NK-92 (cell line): ENCODE data around the gene MIF4GD.
"Not testable (repeated sequence)": the region's sequence is repeated elsewhere in the genome, so short reads cannot be mapped to it uniquely, and the experiment has no call there.

Experiments
- DNase-seq: peaks from one replicate; lab custom pipeline; 2025; ENCODE audit not compliant: unreplicated experiment; lab: John Stamatoyannopoulos, UW

MIF4GD gene

GRCh38 chr17:75261336-75262111, 9.5 kb downstream of the MIF4GD start, which contains the start of the genes GGA3 and MRPS7:
GGA3 (minus strand) TSS chr17:75261606; CDS start chr17:75261587, 19 bp downstream.
MRPS7 (plus strand) TSS chr17:75261879; CDS start chr17:75261901, 22 bp downstream.
- DNase-seq = peak; percentile 66

DNA sequence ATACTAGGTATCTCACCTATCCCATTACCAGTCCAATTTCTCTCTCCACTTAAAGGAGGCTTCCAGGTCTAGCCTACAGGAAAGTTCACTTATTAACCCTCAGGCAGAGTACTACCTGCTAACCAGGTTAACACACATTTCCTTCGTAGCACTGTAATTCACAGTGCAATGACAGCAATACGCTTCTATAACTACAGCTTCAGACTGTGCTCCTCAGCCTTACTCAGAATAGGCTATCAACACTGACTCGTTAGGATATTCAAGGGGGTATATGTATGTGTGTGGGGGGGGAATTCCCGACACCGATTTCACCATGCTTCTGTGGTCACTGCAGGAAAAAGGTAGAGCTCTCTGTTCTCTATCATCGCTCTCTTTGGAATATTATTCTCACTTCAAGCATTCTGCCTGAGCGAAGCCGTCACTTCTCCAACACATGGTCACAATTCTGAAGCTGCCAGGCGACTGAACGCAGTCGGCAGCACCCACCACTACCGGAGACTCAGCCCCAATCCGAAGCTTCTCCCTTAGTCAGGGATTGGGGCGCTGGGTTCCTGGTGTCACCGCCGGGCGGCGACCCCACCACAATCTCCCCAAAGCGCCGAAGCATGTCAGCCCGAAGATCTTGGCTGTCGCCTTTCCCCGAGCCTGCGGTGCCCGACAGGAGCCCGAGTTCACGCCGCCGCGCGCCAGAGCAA, 10.2 kb downstream of the MIF4GD start:
- no peak for DNase-seq

DNA sequence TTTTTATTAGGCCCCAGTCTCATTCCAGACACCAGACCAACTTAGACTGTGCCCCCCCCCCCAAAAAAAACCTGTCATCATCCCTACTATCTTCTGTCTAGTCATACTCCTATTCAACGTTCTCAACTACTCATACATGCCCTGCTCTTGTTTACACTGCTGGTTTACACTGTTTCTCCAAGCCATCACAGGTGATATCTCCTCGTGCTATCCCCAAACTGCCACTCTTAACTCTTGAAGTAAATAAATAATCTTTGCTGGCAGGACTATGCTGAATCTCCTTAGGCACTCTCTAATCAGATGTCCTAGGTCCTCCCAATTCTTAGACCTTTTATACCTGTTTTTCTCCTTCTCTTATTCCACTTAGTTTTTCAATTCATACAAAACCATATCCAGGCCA, 13.8 kb downstream of the MIF4GD start:
- DNase-seq = not testable (repeated sequence)

DNA sequence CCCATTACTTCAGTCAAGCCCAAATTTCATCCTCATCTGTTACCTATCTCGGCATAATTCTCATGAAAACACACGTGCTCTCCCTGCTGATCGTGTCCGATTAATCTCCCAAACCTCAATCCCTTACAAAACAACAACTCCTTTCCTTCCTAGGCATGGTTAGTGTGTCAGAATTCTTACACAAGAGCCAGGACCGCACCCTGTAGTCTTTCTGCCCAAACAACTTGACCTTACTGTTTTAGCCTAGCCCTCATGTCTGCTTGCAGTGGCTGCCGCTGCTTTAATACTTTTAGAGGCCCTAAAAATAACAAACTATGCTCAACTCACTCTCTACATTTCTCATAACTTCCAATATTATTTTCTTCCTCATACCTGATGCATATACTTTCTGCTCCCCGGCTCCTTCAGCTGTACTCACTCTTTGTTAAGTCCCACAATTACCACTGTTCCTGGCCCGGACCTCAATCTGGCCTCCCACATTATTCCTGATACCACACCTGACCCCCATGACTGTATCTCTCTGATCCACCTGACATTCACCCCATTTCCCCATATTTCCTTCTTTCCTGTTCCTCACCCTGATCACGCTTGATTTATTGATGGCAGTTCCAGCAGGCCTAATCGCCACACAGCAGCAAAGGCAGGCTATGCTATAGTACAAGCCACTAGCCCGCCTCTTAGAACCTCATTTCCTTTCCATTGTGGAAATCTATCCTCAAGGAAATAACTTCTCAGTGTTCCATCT, 14.9 kb downstream of the MIF4GD start:
- not testable (repeated sequence) for DNase-seq

- no peak for DNase-seq
Observed at GRCh38 chr17:75252039-75252816, 18.8 kb downstream of the MIF4GD start.

- no peak for DNase-seq
Observed at GRCh38 chr17:75250009-75250471, 21.0 kb downstream of the MIF4GD start.

DNA sequence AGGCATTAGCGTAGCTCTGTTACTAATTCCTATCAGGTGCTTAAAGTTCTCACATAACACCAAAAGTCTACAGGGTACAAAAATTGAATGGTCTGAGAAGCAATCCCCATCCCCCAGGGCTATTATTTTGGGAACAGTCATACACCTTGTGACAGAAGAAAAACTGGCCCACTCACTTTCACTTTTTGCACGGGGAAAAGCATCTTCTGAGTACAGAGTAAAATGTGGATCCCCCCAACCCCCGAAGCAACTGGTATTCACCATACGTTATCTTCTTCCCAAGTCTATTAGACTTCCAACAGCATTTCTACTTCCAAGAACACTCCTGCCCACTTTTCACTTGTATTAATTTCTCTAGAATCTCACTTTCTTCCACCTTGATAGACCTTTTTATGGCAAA, 21.5 kb downstream of the MIF4GD start:
- DNase-seq = no peak

GRCh38 chr17:75246404-75246803, 24.6 kb downstream of the MIF4GD start:
- DNase-seq = no peak

GRCh38 chr17:75245011-75245410, 26.0 kb downstream of the MIF4GD start:
- DNase-seq = no peak

DNA sequence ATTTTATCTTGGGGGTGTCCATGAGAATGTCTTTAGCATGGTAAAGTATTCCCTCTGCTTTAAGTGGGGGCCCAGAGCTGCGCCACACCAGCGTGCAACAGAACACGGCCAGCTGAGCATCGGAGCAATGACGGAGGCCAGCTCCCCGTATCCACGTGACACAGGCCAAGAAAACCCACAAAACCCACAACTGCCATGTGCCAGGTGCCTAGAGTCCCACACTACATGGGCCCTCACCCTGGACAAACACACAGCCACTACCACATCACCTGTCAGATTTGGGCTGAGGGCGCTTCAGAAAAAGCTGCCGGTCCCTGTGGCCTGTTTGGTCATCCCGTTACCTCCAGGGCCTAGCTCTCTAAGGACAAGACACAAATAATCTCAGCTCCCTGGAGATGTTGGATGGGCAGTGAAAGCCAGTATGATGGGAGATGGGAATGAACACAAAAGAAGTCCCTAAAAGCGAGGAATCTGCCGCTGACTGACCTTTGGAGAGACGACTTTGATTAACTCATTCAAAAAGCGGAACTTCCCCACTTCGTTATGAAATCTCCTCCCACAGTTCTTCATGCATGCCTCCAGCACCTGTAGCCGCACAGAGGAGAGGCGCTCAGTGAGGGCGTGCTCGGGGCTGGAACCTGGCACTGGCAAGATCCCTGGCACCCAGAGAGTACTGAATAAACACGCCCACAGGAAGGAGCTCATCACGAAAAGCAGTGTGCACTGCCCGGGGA, 26.7 kb downstream of the MIF4GD start:
- no peak for DNase-seq

- DNase-seq = no peak
Observed at GRCh38 chr17:75242461-75243042, 28.5 kb downstream of the MIF4GD start.

GRCh38 chr17:75241996-75242460, 29.0 kb downstream of the MIF4GD start:
- no peak for DNase-seq

- DNase-seq = no peak
Observed at GRCh38 chr17:75241502-75241901, 29.5 kb downstream of the MIF4GD start.

GRCh38 chr17:75241143-75241430, 29.9 kb downstream of the MIF4GD start:
- no peak for DNase-seq

GRCh38 chr17:75240394-75241142, 30.5 kb downstream of the MIF4GD start:
- no peak for DNase-seq

DNA sequence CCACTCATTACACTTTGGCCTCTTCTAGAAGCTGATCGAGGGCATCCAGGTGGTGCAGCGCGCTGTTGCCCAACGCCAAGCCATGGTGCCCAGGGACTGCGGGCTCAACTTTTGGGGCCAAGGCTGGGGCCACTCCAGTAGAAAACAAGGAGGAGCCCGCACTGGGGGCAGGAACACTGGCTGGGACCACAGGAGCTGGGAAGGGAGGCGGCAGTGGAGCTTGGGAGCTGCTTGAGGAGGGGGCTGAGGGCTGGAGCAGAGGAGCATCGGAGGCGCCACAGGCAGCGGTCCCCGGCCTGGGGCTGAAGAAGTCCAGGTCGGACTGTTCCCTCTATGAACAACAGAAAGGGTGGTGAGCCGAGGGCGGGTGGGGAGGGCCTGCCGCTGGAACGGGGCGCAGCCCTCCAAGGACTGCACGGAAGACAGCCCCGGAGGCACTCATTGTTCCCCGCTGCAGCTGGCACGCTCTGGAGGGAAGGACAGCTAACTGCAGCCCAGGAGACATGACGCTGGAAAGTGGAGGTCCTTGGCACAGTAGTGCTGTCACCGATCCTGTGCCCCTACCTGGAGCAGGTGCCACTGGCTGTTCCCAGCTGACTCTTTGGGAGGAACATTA, 31.1 kb downstream of the MIF4GD start:
- no peak for DNase-seq

DNA sequence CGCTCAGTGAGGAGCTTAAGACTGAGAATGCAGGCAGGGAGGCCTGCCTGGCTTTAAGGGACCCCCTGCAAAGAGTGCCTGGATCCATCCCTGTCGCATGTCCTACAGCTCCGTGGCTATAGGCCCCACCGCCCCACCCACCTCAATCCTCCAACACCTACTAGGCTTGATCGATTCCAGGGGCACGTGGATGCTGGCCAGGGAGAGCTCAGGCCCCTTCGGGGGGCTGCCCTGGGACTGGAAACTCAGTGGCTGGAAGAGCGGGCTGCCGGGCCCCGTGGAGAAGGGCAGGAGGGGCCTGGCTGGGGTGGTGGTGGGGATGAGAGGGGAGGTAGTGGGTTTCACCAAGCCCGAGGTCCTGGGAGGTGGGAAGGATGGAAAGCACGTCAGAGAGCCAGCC, 31.8 kb downstream of the MIF4GD start:
- no peak for DNase-seq

GRCh38 chr17:75238684-75239191, 32.3 kb downstream of the MIF4GD start:
- no peak for DNase-seq
